GM10847 (cell line): ENCODE measurements around the gene PRKD1.

Experiments
- POLR2A ChIP-seq: IDR thresholded peaks from 2 replicates; pipeline ENCODE4 v1.6.1; 2011; ENCODE audit not compliant: insufficient read length; ENCODE audit errors: extremely low read depth

The PRKD1 gene

GRCh38 chr14:29601616-29602015, 326.0 kb downstream of the PRKD1 start:
- no peak for TF ChIP-seq POLR2A

- no peak for TF ChIP-seq POLR2A
Observed at GRCh38 chr14:29587761-29588470, 339.7 kb downstream of the PRKD1 start.

DNA sequence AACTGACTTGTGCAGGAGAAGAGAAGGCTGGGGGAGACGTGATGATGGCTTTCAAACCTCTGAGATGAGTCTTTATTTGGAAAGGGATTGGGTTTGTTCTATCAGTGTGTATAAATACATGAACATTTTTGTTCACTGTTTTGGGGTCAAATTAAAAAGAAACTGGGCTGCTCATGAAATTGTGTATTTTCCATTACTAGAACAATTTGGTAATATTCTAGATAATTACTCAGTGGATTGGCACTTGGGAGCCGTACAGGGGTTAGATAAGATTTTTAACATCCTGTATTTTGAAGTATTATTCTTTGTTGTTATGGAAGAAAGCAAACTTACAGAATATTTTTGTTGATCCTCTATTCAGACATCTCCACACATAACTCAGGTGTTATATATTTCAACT, 340.6 kb downstream of the PRKD1 start:
- TF ChIP-seq POLR2A = no peak

GRCh38 chr14:29584992-29585391, 342.7 kb downstream of the PRKD1 start:
- TF ChIP-seq POLR2A = no peak

GRCh38 chr14:29580763-29581162, 346.9 kb downstream of the PRKD1 start:
- TF ChIP-seq POLR2A = no peak

DNA sequence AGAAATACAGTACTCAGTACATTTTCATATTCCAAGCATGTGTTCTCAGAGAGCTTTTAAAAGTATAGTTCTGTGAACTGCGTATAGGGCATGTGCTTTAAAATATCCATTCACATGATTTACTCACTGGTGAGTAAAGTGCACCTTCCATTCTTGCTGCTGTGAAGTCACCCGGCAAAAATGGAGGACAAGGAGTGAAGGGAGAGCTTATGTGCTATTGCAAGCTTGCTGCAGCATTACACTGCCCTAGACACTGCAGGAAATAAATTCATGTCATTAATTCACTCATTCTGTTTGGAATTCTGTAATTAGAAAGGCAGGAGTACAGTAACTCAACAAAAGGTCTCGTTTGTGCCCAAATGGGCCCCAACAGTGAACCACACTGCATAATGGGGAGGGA, 347.8 kb downstream of the PRKD1 start:
- no peak for TF ChIP-seq POLR2A

DNA sequence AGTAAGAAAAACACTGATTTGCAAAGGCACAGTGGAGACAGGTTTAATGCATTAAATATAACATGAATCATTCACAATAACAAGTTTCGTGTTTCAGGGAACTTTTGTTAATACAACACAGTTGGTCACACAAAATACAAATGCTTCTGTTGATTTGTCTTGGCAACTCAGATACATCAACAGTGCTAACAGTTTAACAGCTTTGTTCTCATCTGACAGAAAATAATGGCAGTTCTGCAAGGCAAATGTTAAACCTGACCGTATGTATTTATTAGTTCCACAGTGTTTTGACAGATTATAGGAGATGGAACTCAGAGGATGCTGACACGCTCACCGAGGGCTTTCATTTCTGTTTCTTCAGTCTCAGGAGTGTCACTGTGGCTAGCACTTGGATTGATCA, 350.7 kb downstream of the PRKD1 start:
- no peak for TF ChIP-seq POLR2A

- no peak for TF ChIP-seq POLR2A
Observed at GRCh38 chr14:29569194-29569593, 358.5 kb downstream of the PRKD1 start.

DNA sequence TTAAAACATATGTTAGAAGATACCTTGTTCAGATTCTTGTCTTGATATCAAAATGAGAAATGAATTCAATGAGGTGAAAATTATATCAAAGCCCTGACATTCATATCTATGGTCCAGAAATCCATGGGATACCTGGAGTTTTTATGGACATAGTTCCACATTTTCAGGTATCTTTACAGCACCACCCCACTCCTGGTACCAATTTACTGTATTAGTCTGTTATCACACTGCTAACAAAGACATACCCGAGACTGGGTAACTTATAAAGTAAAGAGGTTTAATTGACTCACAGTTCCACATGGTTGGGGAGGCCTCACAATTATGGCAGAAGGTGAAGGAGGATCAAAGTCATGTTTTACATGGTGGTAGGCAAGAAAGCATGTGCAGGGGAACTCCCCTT, 361.5 kb downstream of the PRKD1 start:
- no peak for TF ChIP-seq POLR2A

- no peak for TF ChIP-seq POLR2A
Observed at GRCh38 chr14:29558516-29558915, 369.1 kb downstream of the PRKD1 start.

- no peak for TF ChIP-seq POLR2A
Observed at GRCh38 chr14:29554335-29554734, 373.3 kb downstream of the PRKD1 start.

GRCh38 chr14:29553427-29553826, 374.2 kb downstream of the PRKD1 start:
- TF ChIP-seq POLR2A = no peak

- no peak for TF ChIP-seq POLR2A
Observed at GRCh38 chr14:29548948-29549370, 378.7 kb downstream of the PRKD1 start.

DNA sequence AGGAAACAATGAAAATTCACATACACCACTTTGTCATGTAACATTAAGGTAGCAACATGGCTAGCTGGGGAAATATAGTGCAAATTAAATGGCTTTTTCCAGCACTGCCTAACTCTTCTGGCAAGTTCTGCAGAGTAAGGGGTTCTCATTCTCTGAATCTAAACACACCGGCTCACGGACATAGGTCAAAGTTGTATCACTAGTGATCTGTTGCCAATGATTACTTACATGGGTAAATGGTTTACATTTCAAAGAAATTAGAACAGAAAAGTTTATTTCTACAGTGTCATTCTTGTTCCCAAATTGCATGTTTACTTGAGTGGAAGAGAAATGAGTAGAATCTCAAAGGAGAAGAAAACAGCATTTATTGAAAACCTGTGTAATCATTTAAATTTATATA, 381.9 kb downstream of the PRKD1 start:
- TF ChIP-seq POLR2A = no peak

DNA sequence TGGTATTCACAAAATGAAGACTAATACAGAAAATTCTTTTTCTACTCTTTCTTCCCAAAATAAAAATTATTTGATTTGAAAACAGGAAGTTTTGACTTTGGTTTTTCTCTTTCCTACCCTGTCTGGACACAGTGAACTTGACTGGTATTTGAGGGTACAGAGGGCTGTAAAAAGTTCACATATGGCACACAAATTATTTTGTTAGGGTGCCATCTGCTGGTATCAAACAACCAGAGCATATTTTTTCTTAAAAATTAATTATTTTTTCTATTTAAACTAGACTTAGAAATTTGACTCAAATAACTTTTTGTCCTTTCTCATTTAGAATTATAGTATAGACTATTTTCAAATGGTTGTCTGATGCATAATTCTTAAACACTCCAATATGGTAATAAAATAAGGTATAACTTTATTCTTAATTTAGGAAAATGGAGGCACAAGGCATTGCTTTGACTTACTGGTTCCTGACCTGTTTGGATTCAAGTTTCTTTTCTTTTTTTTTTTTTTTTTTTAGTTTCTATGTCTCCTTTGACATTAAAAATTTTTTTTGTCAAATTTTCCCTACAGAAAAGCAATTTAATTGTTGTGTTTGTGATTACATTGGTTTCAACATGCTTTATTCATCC, 390.6 kb downstream of the PRKD1 start:
- no peak for TF ChIP-seq POLR2A

DNA sequence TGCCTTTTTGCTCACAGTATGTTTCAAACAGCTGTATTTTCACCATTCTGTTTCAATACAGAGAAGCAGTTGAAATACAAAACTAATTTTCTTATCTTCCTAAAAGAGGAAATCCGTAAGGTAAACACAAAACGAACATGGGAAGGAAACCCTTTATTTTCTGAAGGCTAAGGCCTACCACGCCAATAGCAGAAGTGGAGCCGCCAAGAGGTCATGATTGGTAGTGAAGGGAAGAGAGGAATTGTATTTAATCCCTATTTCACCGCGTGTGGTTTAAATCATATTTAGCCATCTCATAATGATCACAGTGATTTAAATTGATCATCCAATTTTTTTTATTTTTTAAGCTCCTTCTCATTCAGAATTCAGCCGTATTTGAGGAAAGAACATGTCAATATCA, 398.2 kb downstream of the PRKD1 start:
- no peak for TF ChIP-seq POLR2A

GRCh38 chr14:29528889-29529288, 398.8 kb downstream of the PRKD1 start:
- no peak for TF ChIP-seq POLR2A
